IMR-90 (cell line): ENCODE measurements around the gene WRAP73. TPM values are rescaled to one million over a fixed set of nuclear protein-coding genes. Genes with fewer than 3 reads are reported as not detected.
A peak's percentile ranks its signal among the peaks of the same experiment; 100 is the strongest.

Experiments
- ATAC-seq: fragments of 200-7000 bp; cut with Tn5 transposase; 2 replicates; pipeline ENCODE4 v1.9.1; 2020; ENCODE audit warnings: low read depth, mild to moderate bottlenecking, moderate library complexity
- BruUV-seq: library from RNA; stranded (reverse); fragments of 400-500 nt; replicated peaks from 2 replicates; lab custom pipeline; 2021; lab: Mats Ljungman, UMichigan
- CTCF ChIA-PET: fragments of 300-600 bp; formaldehyde crosslinking; extraction: SDS; loops from one replicate; lab custom pipeline; 2021; ENCODE audit warnings: antibody characterized with exemption; lab: Yijun Ruan, JAX
- POLR2A ChIA-PET: fragments of 300-600 bp; sonication (Branson Sonifier 250); formaldehyde crosslinking; loops from one replicate; lab custom pipeline; 2022; ENCODE audit warnings: antibody characterized with exemption; ENCODE audit not compliant: unreplicated experiment; lab: Charles Lee
- DNase-seq: peaks from one replicate; pipeline ENCODE4 v3.0.0; 2013
- H2AFZ ChIP-seq: replicated peaks from 2 replicates; pipeline ENCODE3; 2013; ENCODE audit warnings: low read length, mild to moderate bottlenecking; ENCODE audit not compliant: poor library complexity
- H2AK5ac ChIP-seq: 2 replicates; pipeline ENCODE4 v1.6.1; 2013; ENCODE audit warnings: low read depth, low read length, inconsistent platforms
- H2AK9ac ChIP-seq: replicated peaks from 2 replicates; pipeline ENCODE3; 2013; ENCODE audit warnings: mild to moderate bottlenecking, low read depth, low read length, moderate library complexity; ENCODE audit not compliant: poor library complexity
- H2BK120ac ChIP-seq: 2 replicates; pipeline ENCODE4 v1.6.1; 2013; ENCODE audit warnings: low read depth, low read length, inconsistent platforms
- H2BK15ac ChIP-seq: 3 replicates; pipeline ENCODE4 v1.6.1; 2013; ENCODE audit warnings: low read depth, low read length, inconsistent platforms
- H2BK20ac ChIP-seq: 2 replicates; pipeline ENCODE4 v1.6.1; 2013; ENCODE audit warnings: low read depth, mild to moderate bottlenecking, inconsistent platforms, low read length, moderate library complexity
- H2BK5ac ChIP-seq: 2 replicates; pipeline ENCODE4 v1.6.1; 2013; ENCODE audit warnings: mild to moderate bottlenecking, low read depth, low read length, inconsistent platforms; ENCODE audit not compliant: poor library complexity, severe bottlenecking
- H3K14ac ChIP-seq: replicated peaks from 2 replicates; pipeline ENCODE4 v1.6.1; 2013; ENCODE audit warnings: low read depth, low read length, inconsistent platforms
- H3K18ac ChIP-seq: 2 replicates; pipeline ENCODE4 v1.6.1; 2013; ENCODE audit warnings: low read depth, low read length, control low read depth
- H3K23ac ChIP-seq: 2 replicates; pipeline ENCODE4 v1.6.1; 2013; ENCODE audit warnings: low read depth, low read length, inconsistent platforms
- H3K27ac ChIP-seq: 2 replicates; pipeline ENCODE4 v1.5.1; 2013; ENCODE audit warnings: mild to moderate bottlenecking, control low read depth, low read length; ENCODE audit not compliant: insufficient read depth
- H3K27me3 ChIP-seq: 2 replicates; pipeline ENCODE4 v1.6.1; 2013; ENCODE audit warnings: low read length; ENCODE audit not compliant: control insufficient read depth, insufficient read depth
- H3K36me3 ChIP-seq: 2 replicates; pipeline ENCODE4 v1.6.1; 2013; ENCODE audit warnings: low read length, mixed read lengths; ENCODE audit not compliant: control insufficient read depth, insufficient read depth
- H3K4ac ChIP-seq: 2 replicates; pipeline ENCODE4 v1.6.1; 2013; ENCODE audit warnings: low read depth, low read length, inconsistent platforms
- H3K4me1 ChIP-seq: 2 replicates; pipeline ENCODE4 v1.6.1; 2013; ENCODE audit warnings: low read length, mixed read lengths; ENCODE audit not compliant: control insufficient read depth, insufficient read depth
- H3K4me2 ChIP-seq: 2 replicates; pipeline ENCODE4 v1.6.1; 2013; ENCODE audit warnings: low read depth, mild to moderate bottlenecking, control low read depth, low read length, moderate library complexity
- H3K4me3 ChIP-seq: 2 replicates; pipeline ENCODE4 v1.5.1; 2013; ENCODE audit warnings: low read depth, mild to moderate bottlenecking, control low read depth, low read length, moderate library complexity; ENCODE audit not compliant: insufficient read depth
- H3K56ac ChIP-seq: 2 replicates; pipeline ENCODE4 v1.6.1; 2013; ENCODE audit warnings: low read length, inconsistent platforms; ENCODE audit not compliant: insufficient read depth; ENCODE audit errors: extremely low read depth
- H3K79me1 ChIP-seq, 2 experiments: 2 replicates each; pipeline ENCODE4 v1.6.1; 2013; ENCODE audit warnings: low read length in 2 of 2, inconsistent platforms in 1 of 2, low read depth in 1 of 2
- H3K9ac ChIP-seq: 2 replicates; pipeline ENCODE4 v1.6.1; 2013; ENCODE audit warnings: low read depth, low read length, control low read depth
- H3K9me1 ChIP-seq: 2 replicates; pipeline ENCODE4 v1.6.1; 2013; ENCODE audit warnings: low read length, inconsistent platforms; ENCODE audit not compliant: insufficient read depth
- H3K9me3 ChIP-seq: 2 replicates; pipeline ENCODE4 v1.6.1; 2013; ENCODE audit warnings: low read length; ENCODE audit not compliant: control insufficient read depth, insufficient read depth
- H4K20me1 ChIP-seq: 2 replicates; pipeline ENCODE4 v1.6.1; 2013; ENCODE audit warnings: low read length, inconsistent platforms; ENCODE audit not compliant: insufficient read depth
- H4K5ac ChIP-seq: 2 replicates; pipeline ENCODE4 v1.6.1; 2013; ENCODE audit warnings: mild to moderate bottlenecking, low read depth, low read length, control low read depth
- H4K8ac ChIP-seq, 2 experiments: 2 replicates each; pipeline ENCODE4 v1.6.1; 2013; ENCODE audit warnings: low read depth in 2 of 2, low read length in 2 of 2, control low read depth in 1 of 2, inconsistent platforms in 1 of 2
- H4K91ac ChIP-seq: 2 replicates; pipeline ENCODE4 v1.6.1; 2013; ENCODE audit warnings: low read depth, low read length, inconsistent platforms; ENCODE audit not compliant: insufficient read depth
- BHLHE40 ChIP-seq: fragments of 150-350 bp; IDR thresholded peaks from 2 replicates; pipeline ENCODE4 v1.6.1; 2016; ENCODE audit warnings: mild to moderate bottlenecking, low read depth, low read length
- CEBPB ChIP-seq: IDR thresholded peaks from 2 replicates; pipeline ENCODE4 v1.6.1; 2012; ENCODE audit warnings: low read depth, low read length, improper control_type of control experiment
- CHD1 ChIP-seq: IDR thresholded peaks from 2 replicates; pipeline ENCODE4 v1.6.1; 2012; ENCODE audit warnings: low read depth, low read length, improper control_type of control experiment
- CTCF ChIP-seq: conservative IDR thresholded peaks from 2 replicates; pipeline ENCODE4 v1.5.1; 2012; ENCODE audit warnings: mild to moderate bottlenecking, low read depth, low read length, improper control_type of control experiment
- FOS ChIP-seq: fragments of 150-350 bp; IDR thresholded peaks from 2 replicates; pipeline ENCODE4 v1.6.1; 2016; ENCODE audit warnings: low read depth, low read length
- MAFK ChIP-seq: IDR thresholded peaks from 2 replicates; pipeline ENCODE4 v1.6.1; 2012; ENCODE audit warnings: low read depth, low read length, improper control_type of control experiment
- MXI1 ChIP-seq: IDR thresholded peaks from 2 replicates; pipeline ENCODE4 v1.6.1; 2012; ENCODE audit warnings: low read depth, mild to moderate bottlenecking, low read length, moderate library complexity, borderline replicate concordance
- NFE2L2 ChIP-seq: fragments of 150-350 bp; IDR thresholded peaks from 2 replicates; pipeline ENCODE4 v1.6.1; 2016; ENCODE audit warnings: low read depth, mild to moderate bottlenecking, low read length
- POLR2A ChIP-seq: IDR thresholded peaks from 2 replicates; pipeline ENCODE4 v1.6.1; 2012; ENCODE audit warnings: mild to moderate bottlenecking, low read depth, low read length
- RAD21 ChIP-seq: IDR thresholded peaks from 2 replicates; pipeline ENCODE4 v1.6.1; 2012; ENCODE audit warnings: low read length, improper control_type of control experiment
- RFX5 ChIP-seq: IDR thresholded peaks from 2 replicates; pipeline ENCODE4 v1.8.0; 2012; ENCODE audit warnings: low read depth, mild to moderate bottlenecking, low read length, moderate library complexity
- SMC3 ChIP-seq: fragments of 150-350 bp; IDR thresholded peaks from 2 replicates; pipeline ENCODE4 v1.6.1; 2016; ENCODE audit warnings: low read depth, mild to moderate bottlenecking, antibody characterized with exemption, low read length, moderate library complexity
- USF2 ChIP-seq: fragments of 150-350 bp; IDR thresholded peaks from 2 replicates; pipeline ENCODE4 v1.6.1; 2017; ENCODE audit warnings: mild to moderate bottlenecking, antibody characterized with exemption, low read length, low read depth
- WGBS, 2 experiments: methylation state at CpG; one replicate each; pipeline versions ENCODE4 v1.1.5 to v1.1.7; 2013; ENCODE audit warnings: missing lambda C conversion rate in 2 of 2; ENCODE audit not compliant: insufficient read length in 1 of 2; ENCODE audit errors: extremely low coverage in 2 of 2; 5-methylcytosine and 5-hydroxymethylcytosine counted together
- dilution Hi-C: fragments of 300-500 bp; cut with HindIII; formaldehyde crosslinking; loops from one replicate; pipeline ENCODE4 v1.14.3; 2018; ENCODE audit warnings: low sequenced_read_pairs; ENCODE audit not compliant: unreplicated experiment
- in situ Hi-C: fragments of 300-500 bp; cut with MboI; formaldehyde crosslinking; loops from 3 replicates; pipeline ENCODE4 v1.14.3; 2019; ENCODE audit warnings: low sequenced_read_pairs, inconsistent platforms, mixed read lengths
- intact Hi-C: fragments of 100-400 bp; cut with micrococcal nuclease; formaldehyde crosslinking; loops from 2 replicates; pipeline ENCODE4 v1.10.0; 2022
- polyA plus RNA-seq, 3 experiments: library from polyadenylated mRNA; depleted of rRNA; stranded (reverse); fragments of >200 nt; gene quantifications; 2 replicates each; pipeline ENCODE4 v1.2.3, GENCODE V29; 2012; ENCODE audit warnings: low replicate concordance in 1 of 3
- total RNA-seq: library from RNA; depleted of rRNA; stranded (reverse); fragments of >200 nt; gene quantifications from 2 replicates; pipeline ENCODE4 v1.2.3, GENCODE V29; 2012
- TF ChIP-seq, protein P1 (sequence below): fragments of 150-350 bp; IDR thresholded peaks from 2 replicates; pipeline ENCODE4 v1.6.1; 2016; ENCODE audit warnings: low read depth, mild to moderate bottlenecking, low read length, moderate library complexity, borderline replicate concordance

WRAP73 gene
- total and polyA plus RNA-seq, 2 of the 4 experiments (the other 2 are of a cell fraction), result 10.8 to 23.6 TPM

DNA sequence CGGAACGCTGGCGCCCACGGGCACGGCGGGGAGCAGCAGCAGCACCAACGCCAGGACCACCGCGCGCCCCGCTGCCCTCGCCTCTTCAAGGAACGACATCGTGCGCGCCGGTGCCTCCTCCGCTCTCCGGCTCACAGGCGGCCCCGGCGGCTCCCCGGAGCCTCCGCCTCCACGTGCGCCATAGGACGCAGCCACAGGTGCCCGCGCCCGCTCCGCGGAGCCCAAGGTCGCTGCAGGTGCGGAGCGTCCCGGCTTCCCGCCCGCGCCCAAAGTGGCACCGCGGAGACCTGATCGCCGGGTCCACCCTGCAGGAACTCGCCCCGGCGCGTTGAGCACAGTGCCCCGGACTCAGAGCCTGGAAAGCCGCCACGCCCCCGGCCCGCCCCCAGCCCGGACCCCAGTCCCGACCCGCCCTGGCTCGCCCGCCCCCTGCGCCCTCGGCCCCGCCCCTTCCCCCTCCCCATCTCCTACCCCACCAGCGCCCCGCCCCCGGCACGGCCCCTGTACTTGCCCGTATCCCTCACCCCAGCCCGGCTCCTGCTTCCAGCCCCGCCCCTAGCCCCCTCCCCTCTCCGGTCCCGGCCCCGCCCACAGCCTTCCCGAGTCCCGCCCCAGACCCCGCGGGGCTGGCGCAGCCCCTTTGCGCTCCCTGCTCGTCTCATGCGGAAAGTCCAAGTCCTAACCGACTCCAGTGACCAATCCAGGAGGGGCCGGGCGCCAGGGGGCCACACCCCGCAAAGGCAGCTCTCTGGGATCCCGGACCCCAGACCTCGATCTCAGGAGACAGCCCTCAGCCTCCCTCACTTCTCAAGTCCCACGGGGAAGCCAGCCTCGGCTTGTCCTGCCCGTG is 38.5 kb downstream of the WRAP73 start, which contains the start of gene MEGF6:
Gene MEGF6, minus strand, starts transcription at position 339 of the 850 bp plus-strand sequence. Its CDS starts 240 bp downstream, at position 99.
- Histone ChIP-seq H2AK5ac (no peak within 1 kb of the TSS), H2AK9ac (peak within 1 kb of the TSS; percentile 19), H3K4me1 (peaks cover 18% of the 10 kb centered on the region), H3K27me3 (peaks cover 29% of the 10 kb centered on the region; the same call in 1 of the 2 replicates), H4K20me1 (no peaks in the 10 kb centered on the region), H3K14ac (no peak within 1 kb of the TSS), H3K9ac (no peak within 1 kb of the TSS), H3K56ac (no peak within 1 kb of the TSS), H2BK20ac (no peak within 1 kb of the TSS), H3K79me1 (no peaks in the 10 kb centered on the region), H3K9me3 (no peaks in the 10 kb centered on the region), H3K27ac (no peak within 1 kb of the TSS), H3K23ac (no peak within 1 kb of the TSS), H3K4ac (no peak within 1 kb of the TSS), H3K36me3 (no peaks in the 10 kb centered on the region), H2BK5ac (no peak within 1 kb of the TSS), H2BK120ac (no peak within 1 kb of the TSS), H3K4me3 (peak within 1 kb of the TSS; percentile 23), H3K9me1 (no peaks in the 10 kb centered on the region), H4K91ac (no peak within 1 kb of the TSS), H4K8ac (no peak within 1 kb of the TSS), H3K18ac (no peak within 1 kb of the TSS), H3K4me2 (peak within 1 kb of the TSS; percentile 48), H2AFZ (peak within 1 kb of the TSS; percentile 67), H2BK15ac (no peak within 1 kb of the TSS), H4K5ac (no peak within 1 kb of the TSS)
- CTCF ChIA-PET, result no interaction called here
- dilution Hi-C loops (no loop called here), in situ Hi-C loops (no loop called here), intact Hi-C loops (no loop called here)
- DNase-seq, result peak; percentile 8
- POLR2A ChIA-PET, result no interaction called here
- no TSS peak for BruUV-seq
- peak; percentile 73 for ATAC-seq
- no peak for TF ChIP-seq CEBPB
- no peak for TF ChIP-seq POLR2A
- no peak for TF ChIP-seq USF2
- no peak for TF ChIP-seq SMC3
- TF ChIP-seq BHLHE40, result no peak
- no peak for TF ChIP-seq NFE2L2
- TF ChIP-seq MAFK, result no peak
- TF ChIP-seq MXI1, result no peak
- no peak for TF ChIP-seq FOS
- no peak for TF ChIP-seq RFX5
- no peak for TF ChIP-seq CHD1
- no peak for TF ChIP-seq CTCF
- TF ChIP-seq RAD21, result no peak
- TF ChIP-seq, protein P1, sequence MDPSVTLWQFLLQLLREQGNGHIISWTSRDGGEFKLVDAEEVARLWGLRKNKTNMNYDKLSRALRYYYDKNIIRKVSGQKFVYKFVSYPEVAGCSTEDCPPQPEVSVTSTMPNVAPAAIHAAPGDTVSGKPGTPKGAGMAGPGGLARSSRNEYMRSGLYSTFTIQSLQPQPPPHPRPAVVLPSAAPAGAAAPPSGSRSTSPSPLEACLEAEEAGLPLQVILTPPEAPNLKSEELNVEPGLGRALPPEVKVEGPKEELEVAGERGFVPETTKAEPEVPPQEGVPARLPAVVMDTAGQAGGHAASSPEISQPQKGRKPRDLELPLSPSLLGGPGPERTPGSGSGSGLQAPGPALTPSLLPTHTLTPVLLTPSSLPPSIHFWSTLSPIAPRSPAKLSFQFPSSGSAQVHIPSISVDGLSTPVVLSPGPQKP, result no peak
- 6% methylated on average over 10 of the region's 87 CpGs; no CpG with 5 or more reads in 1 of the 2 experiments for WGBS, 2 experiments
